ENCODE results near the gene TRAPPC3L.

The TRAPPC3L gene

GRCh38 chr6:116557893-116558292 lies 12.4 kb upstream of the TRAPPC3L start:
- DNase-seq (ENCODE audit: low read depth) = peak; percentile 91

- no peak for DNase-seq (ENCODE audit: low read depth)
These were observed 11.4 kb upstream of the TRAPPC3L start for GRCh38 chr6:116556814-116557415.

- DNase-seq (ENCODE audit: low read depth) = peak; percentile 77
These were observed 10.6 kb upstream of the TRAPPC3L start for GRCh38 chr6:116556065-116556464.

DNA sequence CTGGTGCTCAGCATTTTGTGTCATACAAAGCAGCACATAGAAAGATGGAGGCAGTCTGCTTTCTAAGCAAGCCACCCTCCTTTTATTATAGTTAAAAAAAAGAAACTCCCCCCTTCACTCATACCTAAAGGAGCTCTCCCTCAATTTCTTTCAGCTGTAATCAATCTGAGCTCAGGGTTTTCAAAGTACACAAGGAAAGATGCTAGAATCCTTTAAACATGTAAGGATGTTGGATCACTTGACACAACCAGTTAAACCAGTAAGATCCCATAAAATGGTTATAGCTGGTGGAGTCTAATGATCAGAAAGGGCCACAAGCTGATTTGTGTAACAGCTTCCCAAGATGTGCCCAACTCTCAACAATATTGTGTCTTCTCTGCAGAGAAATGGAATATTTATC lies 8.0 kb upstream of the TRAPPC3L start, which contains the start of gene CALHM4:
Gene CALHM4, plus strand, starts transcription at position 301 of the 400 bp plus-strand sequence. Its CDS starts 43 bp downstream, at position 344.
- DNase-seq (ENCODE audit: low read depth) = no peak

DNA sequence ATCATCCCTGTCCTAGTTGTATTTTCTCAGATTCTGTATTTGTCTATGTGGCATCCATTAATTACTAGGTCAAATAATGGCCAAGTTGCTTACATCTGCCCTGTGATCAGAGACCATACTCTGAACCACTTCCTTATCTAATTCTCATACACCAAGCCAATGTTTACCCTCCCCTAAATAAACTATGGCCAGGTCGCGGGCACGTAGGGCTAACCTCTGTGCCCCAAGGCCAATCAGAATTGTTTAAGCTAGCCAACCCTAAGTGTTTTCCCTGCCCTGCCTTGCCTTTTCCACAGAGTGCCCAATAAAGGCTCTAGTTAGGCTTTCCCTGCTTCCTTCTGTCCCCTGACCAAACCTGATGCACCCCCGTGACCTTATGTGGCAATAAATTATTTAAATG lies 5.3 kb upstream of the TRAPPC3L start:
- no peak for DNase-seq (ENCODE audit: low read depth)

GRCh38 chr6:116547358-116547757 lies 1.9 kb upstream of the TRAPPC3L start:
- no peak for DNase-seq (ENCODE audit: low read depth)

- no peak for DNase-seq (ENCODE audit: low read depth)
These were observed 2.3 kb downstream of the TRAPPC3L start for GRCh38 chr6:116543149-116543548.

DNA sequence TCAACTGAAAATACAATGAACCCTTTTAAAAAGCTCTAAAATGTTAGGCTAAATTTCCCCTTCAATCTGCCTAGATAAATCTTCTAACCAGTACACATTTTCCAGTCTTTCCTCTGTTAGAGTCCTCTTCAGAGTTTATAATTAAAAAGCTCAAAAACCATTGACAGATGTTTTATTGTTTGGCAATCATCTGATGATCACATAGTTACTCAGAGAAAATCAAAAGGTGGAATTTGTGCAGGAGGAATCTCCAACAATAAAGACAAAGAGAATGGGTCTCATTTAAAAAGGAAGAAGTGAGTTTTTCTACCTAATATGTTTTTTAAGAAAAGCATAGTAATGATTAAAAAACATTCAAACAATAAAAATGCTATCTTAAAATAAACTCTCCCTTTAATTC lies 3.1 kb downstream of the TRAPPC3L start:
- no peak for DNase-seq (ENCODE audit: low read depth)

DNA sequence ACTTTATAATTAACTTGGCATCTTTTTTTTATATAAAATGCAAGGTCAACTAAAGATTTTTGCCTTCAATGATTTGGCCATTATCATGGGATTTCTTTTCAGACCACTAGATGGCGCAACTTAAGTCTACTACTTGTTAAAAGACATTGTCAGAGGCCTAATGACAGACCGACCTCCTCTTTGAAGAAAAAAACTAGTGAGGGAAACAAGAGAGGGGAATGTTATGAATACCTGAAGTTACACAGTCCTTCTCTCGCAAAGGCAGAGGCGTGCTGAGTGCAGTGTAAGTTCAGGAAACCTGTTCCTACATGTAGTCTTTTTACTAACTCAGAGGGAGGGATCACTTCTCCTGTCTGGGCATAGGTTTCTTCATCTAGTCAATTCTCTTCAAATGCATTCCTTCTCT lies 9.3 kb downstream of the TRAPPC3L start:
- DNase-seq (ENCODE audit: low read depth) = no peak

- DNase-seq (ENCODE audit: low read depth) = no peak
These were observed 10.4 kb downstream of the TRAPPC3L start for GRCh38 chr6:116535109-116535508.

GRCh38 chr6:116533233-116533957 lies 12.1 kb downstream of the TRAPPC3L start:
- DNase-seq (ENCODE audit: low read depth) = no peak

DNA sequence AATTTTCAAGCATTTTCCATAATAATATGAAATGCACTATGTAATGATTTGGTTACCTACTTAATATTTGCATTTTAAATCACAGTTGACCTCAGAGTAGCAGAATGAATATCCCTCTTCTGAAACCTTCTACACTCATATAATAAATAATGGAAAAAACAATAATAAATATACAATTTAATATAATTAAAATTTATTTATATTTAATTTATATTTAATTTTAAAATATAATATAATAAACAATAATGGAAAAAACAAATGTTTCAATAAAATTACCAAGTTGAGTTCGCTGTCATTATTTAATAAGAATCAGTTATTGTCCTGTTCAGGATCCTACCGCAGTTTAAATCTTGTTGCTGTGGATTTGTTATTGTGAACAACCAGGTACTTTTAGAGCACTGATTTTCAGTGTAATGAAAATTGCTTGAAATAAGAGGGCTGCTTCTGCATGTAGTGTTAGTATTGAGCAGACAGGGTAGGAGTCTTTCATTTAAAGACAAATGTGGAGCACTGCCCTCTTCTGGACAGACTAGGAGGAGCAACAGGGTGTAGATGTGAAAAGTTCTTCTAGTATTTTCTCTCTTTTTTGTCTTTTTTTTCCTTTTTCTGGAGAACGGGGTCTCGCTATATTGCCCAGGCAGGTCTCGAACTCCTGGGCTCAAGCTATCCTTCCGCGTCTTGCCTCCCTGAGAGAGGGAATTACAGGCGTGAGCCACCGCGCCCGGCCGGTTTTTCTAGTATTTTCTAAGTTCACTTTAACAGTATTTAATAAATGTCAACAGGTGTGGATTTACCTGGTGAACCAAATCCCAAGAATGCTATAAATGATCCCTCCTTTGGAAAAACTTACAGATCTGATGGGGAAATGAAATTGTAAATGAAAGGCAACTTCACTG lies 13.6 kb downstream of the TRAPPC3L start:
- no peak for DNase-seq (ENCODE audit: low read depth)

- no peak for DNase-seq (ENCODE audit: low read depth)
These were observed 15.0 kb downstream of the TRAPPC3L start for GRCh38 chr6:116530436-116530835.

DNA sequence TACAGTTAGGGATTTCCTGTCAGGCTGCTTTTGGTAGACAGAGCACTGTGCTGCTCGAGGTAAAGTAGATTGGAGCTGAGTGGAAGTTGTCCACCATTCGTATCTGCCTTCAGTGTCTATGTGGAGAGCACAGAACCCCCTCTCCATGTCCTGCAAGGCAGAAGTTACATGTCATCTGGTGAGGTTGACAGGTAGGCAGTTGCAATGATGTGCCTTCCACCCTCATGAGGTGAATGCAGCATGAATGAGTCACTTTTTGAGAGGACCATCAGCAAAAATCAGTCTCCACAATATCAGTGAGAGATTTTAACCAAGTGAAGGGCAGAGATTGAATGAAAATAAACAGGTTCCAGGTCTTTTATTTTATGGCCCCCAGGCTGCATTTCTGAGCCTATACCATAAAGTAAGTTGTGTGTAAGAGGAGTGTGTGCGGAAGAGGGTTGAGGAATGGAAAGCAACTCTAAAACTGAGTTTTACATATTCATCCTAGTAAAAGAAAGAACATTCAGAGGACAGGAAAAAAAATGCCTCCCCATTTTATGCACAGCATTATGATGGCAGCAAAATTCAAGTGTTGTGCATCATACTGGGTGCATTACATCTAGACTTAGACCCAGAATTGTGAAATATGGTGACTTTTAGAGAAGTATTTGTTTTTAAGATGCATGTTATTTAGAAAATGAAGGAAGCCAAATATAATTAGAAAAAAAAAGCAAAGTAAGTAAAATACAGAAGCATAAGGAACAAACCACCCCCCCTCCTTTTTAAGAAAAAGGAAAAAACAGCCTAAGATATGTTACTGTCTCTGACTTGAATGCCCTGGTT lies 15.8 kb downstream of the TRAPPC3L start:
- DNase-seq (ENCODE audit: low read depth) = no peak

- DNase-seq (ENCODE audit: low read depth) = no peak
These were observed 16.7 kb downstream of the TRAPPC3L start for GRCh38 chr6:116528780-116529179.

DNA sequence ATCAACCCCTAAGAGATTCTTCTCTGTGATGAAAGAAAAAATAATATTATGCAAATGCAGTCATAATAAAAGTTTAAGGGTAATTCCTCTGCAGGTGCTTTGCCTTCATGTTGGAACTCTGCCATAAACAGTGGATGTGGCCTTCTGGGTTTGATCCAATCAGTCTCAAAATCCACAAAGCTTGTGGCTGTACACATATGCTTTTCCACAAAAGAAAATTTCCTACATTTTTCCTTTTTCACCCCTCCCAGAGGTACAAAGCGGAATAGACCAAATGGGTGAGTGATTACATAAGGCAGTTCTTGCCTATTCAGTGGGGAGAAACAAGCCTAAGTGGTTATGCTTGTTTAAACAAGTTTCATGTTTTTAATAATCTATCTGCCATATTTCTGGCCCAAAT lies 17.4 kb downstream of the TRAPPC3L start:
- no peak for DNase-seq (ENCODE audit: low read depth)

GRCh38 chr6:116524236-116524635 lies 21.2 kb downstream of the TRAPPC3L start:
- DNase-seq (ENCODE audit: low read depth) = no peak

DNA sequence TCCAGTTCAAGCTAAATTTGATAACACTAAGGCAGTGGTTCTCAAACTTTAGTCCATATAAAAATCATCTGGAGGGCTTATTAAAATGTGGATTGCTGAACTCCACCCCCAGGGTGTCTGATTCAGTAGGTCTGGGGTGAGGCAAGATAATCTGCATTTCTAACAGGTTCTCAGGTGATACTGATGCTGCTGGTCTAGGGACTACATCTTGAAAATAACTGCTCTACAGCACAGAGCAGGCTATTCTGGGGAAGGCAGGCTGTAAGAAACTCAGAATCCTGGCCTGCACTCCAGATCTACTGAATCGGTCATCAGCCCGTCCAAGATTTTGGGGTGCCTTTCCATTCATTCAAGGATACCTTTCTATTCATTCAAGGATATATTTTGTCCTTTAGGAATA lies 22.6 kb downstream of the TRAPPC3L start:
- no peak for DNase-seq (ENCODE audit: low read depth)

- no peak for DNase-seq (ENCODE audit: low read depth)
These were observed 26.7 kb downstream of the TRAPPC3L start for GRCh38 chr6:116518621-116519368.

- no peak for DNase-seq (ENCODE audit: low read depth)
These were observed 30.3 kb downstream of the TRAPPC3L start for GRCh38 chr6:116515141-116515540.

GRCh38 chr6:116514111-116514510 lies 31.4 kb downstream of the TRAPPC3L start:
- no peak for DNase-seq (ENCODE audit: low read depth)

Data from HS-27A (cell line).